NCI-H1694 (cell line): ENCODE measurements around the gene MARCHF10.
A peak's percentile ranks its signal among the peaks of the same experiment; 100 is the strongest.

Experiments
- DNase-seq: peaks from one replicate; lab custom pipeline; 2025; lab: John Stamatoyannopoulos, UW

The MARCHF10 gene

DNA sequence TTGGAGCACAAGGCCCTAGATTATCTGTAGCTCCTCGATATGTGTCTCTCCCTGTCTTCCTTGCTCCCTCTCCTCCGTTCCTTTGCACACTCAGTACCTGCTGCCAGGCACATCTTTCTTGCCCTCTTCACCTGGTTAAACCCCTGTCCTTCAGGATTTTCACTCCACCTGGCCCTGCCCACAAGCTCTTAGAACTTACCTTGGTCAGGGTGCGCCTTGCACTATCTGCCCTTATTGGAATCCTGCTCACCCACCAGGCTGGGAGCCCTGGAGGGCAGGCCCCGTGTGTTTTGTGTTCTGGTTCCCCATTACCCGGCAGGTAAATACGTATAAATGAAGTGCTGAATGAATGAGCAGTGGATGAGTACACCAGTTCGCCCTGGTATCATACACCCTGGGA is 54.6 kb downstream of the MARCHF10 start:
- DNase-seq: no peak

DNA sequence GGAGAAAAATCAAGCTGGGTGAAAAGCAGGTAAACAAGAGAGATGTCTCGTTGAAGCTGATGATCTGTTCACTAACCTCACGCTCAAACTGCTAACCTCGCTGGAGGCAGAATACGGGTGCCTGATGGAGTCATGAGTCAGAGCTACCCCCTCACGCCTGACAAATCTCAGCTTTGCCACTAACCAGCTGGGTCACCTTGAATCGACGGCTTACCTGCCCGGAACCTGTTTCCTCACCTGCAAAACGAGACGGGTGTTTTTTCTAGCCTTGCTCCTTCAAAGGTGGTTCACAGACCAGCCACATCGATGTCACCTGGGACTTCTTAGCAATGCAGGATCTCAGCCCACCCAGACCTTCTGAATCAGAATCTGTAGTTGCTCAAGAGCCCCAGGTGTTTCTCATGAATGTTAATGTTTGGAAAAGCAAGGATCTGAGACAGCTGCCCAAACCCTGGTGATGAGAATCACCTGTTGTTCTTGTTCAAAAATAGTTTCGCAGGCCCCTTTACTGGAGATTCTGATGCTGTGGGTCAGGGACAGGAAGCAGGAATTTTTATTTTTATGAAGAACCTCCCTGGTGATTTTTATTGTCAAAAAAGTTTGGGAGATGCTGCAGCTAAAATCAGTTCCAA is 56.9 kb downstream of the MARCHF10 start:
- DNase-seq: no peak

DNA sequence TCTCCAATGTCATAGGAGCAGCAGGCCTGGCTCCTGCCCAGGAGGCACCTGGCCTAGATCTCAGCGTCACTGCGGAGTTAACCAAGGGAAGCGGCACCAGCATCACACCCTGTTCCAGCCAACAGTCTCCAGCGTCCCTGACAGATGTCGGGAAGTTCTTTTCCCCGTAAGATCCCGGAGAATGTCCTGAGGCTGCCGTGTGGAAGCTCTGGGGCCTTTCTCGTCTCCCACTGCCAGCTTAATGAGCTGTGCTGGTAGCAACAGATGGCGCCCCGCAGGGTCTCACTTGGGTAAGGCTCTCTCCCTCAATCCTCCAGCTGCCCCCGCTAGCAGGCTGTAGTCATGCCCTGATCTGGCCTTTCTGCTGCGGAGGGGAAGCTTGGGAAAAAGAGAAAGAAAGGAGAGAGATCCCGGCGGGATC is 57.5 kb downstream of the MARCHF10 start:
- peak; percentile 98 for DNase-seq

DNA sequence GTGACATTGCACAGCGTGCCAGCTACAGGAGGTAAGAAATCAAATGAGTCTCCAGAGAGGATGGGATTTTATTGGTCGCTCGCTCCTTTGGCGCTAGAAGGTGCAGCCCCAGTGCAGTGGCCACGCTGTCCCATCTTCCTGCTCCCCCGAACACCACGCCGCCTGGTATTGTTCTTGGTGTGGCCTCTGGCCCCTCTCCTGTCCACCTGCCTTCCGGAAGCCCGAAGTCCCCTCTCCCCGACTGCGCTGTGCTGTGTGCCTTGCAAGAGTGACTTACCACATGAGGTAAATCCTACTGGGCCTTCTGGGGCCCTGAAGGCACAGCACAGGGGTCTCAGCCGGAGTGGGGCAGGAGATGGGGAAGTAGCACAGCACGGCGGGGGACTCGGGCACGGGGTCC is 58.2 kb downstream of the MARCHF10 start:
- DNase-seq: no peak

DNA sequence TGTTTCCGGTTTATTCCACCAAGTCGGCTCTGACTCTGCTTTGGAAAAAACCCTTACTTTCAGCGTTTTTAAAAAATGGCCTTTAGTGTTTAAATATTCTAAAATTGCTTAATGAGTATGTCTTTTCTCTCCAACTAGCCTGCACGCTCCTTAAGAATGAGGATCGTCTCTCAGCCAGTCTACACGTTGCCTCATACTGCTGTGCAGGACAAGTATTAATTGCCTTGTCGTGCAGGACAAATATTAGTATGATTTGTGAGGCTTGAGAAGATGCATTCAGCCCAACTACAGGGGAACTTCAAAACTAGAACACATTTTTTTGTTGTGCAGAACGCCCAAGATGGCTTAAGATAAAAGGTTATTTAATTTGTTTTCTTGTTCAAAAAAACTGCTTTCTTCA is 61.2 kb downstream of the MARCHF10 start:
- no peak for DNase-seq

DNA sequence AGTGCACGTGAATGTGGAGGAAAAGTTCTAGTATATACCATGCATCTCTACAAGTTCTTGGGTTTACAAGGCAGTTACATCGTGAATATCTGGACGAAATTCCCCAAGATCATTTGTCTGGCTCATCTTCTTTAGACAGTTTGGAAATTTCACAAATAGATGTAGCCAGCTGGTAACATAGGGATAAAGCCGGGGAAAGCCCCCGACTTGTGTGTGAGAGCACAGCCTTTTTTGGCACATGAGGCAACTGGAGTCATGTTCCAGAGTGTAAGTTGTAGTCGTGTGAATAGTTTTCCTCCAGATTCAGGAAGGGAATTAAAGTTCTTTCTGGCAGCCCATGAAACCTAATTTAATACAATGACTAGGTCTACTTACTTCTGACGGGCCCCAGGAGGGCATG is 62.3 kb downstream of the MARCHF10 start:
- no peak for DNase-seq

DNA sequence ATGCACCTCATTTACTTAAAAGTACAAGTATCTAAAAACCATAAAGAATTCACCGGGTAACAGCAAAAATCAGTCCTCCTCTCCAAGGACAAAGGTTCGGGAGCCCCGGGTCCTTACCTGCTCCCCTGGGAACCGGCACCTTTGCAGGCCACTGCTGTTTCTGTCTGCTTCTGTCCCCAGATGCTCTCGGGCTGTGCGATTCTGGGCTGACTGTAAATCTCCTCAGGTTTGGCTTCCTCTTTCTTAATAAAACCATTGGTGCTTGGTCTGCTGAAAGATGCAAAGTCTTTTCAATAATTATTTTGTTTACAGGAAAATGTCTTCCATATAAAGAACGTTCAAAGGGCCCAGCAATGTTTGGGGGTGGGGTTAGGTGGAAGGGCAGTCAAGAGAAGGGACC is 63.9 kb downstream of the MARCHF10 start:
- no peak for DNase-seq

DNA sequence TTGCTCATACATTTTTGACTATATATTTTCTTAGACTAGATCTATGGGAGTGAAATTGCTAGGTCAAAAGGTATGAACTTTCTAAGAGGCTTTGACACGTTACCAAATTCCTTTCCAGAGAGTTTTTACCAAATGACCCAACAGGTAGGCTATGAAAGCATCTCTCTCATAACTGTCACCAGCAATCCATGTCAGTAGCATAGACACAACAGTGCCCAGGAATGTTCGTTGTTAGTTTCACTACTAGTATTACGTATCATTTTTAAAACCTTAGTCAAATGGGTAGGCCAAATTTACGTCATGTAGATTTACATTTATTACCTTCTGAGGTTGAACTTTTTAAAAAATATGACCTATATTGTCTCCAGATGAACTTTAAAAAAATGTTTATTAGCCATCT is 66.8 kb downstream of the MARCHF10 start:
- DNase-seq: no peak

DNA sequence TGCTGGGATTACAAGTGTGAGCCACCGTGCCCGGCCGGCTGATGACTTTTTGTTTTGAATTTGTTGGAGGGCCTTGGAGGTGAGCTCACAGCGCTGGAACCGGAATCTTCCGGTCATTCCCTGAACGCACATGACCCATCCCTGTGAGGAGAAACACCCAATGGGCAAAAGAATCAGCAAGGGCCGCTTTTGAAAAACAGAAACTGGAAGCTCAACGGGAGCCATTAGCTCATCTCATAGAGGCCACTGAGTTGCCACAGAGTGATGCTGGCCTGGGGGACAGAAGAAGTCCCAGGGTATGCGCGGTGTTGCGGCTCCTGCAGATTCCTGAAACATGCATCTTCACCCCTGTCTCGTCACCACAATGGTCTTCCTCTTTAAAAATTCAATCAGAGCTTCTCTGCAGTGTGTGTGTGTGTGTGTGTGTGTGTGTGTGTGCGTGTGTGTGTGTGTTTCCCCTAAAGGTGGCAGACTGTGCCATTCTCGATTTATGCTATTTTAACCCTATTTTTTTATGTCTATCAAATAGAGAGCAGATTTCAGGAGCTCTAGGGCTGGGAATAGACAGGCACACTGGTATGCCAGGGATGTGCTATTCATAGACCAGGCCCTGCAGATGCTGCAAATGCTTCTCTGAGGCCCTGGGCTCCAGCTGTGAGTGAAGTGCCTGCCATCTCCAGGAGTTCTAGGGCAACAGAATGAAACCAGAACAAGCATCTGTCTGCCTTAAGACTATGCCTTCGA is 68.3 kb downstream of the MARCHF10 start:
- no peak for DNase-seq

DNA sequence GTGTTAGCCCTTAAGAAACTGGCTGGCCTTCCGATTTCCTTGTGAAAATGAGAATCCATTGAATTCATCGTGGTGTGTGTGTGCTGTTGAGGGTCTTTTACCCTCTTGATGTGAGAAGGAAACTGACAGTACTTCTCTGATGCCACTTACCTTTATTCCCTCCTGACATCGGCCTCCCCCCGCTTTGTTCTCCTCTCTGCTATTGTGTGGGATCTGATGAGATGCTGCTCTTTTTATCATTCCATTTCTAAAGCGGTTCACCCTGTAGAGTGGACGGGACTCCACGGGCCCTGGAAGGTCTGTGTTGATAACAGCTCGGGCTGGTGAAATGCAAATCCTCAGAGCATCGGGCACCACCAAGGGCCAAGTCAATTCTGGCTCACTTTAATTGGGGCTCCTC is 69.8 kb downstream of the MARCHF10 start:
- DNase-seq: no peak

DNA sequence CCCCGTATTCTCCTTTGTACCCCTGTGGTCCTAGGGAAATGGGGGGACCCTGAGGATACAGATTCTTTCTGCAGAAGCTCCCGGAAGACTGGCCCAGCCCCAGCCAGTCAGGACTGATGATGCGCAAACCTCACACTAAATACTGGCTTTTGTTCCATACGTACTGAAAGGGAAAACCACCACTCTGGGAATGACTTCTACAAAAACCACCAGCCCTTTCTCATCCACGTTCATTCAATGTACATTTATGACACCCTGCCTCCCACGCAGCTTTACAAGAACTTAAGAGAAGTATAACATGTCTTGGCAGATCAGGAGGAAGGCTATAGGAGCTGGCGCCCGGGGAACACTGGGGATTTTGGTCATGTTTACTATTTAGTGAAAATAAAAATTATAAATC is 70.6 kb downstream of the MARCHF10 start:
- no peak for DNase-seq

DNA sequence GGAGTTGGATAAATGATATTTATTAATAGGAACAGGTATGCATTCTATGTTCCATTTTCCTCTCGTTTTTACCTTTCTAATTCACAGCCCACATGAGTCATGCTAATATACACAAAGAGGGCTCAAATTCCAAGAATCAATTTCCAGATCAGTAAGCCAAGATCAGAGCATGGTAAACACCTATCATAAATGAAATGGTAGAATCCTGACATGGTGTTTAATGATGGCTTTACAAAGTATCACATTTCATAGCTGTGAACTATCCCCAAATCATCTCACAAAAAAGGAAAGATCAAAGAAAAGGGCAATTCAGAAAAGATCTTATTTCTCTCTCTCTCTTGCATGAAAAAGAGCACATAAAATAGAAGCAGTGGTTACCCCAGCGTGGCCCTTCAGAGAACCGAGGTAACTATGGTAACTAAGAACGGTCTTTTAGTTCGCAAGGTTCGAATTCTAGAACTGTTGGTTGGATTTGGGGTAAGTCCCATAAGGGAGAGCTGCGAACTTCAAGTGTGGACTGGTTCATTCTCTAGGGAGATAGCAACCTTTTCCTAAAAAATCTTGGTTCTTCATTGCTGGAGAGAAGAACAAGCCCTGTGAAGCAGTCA is 73.0 kb downstream of the MARCHF10 start:
- no peak for DNase-seq

DNA sequence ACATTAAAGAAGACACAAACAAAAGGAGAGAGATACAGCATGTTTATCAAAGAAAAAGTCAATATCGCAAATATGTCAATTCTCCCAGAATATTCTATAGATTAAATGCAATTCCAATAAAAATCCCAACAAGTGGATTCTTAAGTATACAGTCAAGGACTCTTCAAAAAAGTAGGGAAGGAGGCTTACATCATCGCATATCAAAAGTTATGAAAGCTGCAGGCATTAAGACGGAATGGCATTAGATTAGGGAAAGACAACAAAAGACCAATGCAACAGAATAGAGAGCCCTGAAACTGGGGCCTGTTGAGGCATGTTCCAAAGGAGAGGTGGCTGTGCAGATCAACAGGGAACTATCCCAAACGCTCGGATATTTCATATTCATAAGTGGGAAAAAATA is 76.0 kb downstream of the MARCHF10 start:
- no peak for DNase-seq

DNA sequence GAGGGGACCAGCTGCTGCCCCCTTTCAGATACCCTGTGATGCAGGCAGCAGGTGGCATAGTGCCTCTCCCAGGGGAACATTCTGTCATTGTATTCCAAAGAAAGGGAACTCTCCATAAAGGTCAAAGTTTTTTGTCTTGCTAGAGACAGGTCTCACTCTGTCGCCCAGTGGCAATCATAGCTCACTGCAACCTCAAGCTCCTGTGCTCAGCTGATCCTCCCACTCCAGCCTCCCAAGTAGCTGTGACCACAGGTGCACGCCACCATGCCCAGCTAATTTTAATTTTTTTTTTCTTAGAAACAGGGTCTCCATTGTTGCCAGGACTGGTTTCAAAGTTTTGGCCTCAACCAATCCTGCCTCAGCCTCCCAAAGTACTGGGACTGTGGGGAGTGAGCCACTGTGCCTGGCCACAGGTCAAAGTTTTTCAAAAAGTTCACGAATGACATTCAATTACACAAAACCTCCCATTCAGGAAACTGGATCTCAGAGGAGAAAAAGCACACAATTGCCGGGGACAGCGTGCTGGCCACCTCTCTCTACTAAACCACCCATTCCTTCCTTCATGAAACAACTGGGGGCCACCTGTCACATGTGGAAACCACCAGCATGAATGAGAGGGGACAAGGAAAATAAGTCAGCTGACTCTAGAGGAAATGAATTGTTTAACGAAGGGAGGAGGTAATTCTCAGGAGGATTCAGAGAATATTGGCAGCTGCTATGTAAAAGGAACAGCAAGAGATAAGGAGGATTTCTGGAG is 80.0 kb downstream of the MARCHF10 start:
- peak; percentile 42 for DNase-seq

DNA sequence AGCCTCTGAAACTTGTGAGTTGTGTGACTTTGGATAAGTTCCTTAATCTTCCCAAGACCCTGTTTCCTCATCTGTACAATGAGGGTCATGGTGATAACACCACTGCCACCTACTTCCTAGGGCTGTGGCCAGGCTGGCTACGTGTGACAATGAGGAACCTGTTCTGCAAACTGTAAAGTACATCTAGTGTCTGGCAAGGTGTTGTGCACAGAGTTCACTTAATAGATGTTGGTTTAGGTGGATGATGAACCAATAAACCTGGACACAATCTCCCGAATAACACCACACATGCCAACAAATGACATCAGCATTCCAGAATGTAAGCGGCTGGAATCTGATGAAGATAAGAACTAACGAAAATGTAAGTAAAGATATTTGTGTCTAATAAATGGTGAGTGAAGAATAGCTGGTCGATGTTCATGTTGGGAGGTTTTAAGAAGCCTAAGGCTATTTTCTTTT is 82.3 kb downstream of the MARCHF10 start:
- DNase-seq: no peak

DNA sequence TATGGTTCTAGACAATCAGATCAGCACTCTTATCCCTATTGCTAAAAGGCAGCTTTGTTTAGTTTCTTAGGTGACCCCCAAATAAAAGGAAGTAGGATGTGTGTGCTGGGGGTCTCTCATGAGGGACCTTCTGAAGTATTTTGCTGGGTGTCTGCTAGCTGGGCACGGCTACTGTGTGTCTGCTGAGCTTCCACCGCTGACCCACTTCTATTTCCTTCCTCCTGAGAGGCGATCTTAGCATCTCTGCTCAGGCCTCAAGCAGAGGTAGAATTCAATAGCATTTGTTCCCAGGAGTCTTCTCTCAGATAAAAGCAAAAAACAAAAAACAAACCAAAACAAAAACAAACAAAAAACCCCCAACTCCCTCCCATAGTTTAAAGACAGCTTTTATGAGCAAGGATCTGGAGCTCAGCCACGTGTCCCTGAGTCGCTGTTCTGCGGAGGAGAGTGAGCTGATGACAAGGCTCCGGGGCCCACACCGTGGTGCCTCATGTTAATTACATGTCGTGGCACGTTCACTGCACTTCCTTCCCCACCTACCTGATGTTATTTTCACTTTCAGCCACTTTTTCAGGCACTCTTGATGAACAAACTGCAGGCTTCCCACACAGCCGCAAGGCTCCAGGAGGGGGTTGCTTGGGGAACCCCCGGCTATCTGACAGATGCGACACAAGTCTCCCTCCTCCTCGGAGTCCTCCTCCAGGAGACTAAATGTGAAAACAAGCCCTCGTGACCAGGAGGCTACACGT is 83.5 kb downstream of the MARCHF10 start:
- peak; percentile 44 for DNase-seq

DNA sequence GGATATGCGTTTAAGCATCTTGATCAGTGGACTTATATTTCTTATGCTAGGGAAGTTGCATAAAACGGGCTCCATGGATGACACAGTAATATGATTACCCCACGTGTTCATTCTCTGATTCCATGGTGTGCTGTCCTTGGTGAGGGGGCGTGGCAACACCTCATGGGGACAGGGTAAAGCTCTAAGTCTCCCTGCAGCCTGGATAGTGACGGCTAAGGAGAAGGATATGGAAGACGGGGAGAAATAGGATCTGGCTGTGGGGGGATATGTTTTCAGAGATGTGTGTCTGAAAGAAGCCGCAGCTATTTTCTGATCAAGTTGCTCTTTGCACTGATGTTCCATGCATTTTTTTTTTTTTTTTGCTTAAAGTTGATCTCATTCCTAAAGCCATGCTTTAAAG is 84.3 kb downstream of the MARCHF10 start:
- no peak for DNase-seq

DNA sequence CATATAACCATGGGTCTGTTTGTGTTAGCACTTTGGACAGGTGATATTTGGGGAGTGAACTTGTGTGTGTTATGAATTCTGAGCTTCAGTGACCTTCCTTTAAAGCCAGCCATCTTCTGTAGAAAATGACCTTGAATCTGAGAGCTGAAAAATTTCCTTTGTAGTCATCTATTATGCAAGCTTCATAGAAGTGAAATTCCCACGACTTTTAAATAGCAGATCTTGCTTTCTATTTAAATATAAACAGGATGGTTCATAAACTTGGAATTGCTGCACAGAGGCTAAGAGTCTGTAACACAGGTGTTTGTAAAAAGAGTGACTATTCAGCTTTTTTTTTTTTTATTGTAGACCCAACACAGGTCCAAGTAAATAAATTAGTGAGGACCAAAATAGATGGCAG is 85.5 kb downstream of the MARCHF10 start:
- no peak for DNase-seq

DNA sequence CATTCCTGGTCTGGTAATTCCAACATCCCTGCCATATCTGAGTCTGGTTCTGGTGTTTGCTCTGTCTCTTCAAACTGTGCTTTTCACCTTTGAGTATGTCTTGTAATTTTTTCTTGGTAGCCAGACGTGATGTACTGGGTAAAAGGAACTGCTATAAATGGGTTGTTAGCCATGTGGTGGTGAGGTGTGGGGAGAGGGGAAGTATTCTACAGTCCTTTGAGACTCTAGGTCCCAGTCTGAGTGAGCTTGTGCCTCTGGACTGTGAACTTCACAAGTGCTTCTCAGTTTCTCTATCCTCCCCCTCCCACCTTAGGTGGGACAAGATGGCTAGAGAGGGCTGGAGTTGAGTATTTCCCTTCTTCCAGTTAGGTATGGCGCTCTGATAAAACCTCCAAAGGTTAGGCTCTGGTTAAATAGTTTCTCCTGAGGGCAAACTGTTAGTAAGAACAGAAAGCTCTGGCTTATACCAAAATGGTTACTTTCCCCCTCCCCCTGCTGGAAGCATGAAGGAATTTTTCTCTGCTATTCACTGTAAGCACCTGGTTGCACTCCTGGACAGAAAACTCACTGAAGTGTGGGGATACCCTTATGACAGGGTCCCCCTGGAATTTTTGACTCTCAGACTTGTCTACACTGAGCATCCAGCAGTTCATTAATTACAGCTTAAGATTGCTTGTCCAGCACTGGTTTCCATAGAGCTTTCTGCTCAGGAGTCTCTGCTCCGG is 87.8 kb downstream of the MARCHF10 start:
- no peak for DNase-seq

DNA sequence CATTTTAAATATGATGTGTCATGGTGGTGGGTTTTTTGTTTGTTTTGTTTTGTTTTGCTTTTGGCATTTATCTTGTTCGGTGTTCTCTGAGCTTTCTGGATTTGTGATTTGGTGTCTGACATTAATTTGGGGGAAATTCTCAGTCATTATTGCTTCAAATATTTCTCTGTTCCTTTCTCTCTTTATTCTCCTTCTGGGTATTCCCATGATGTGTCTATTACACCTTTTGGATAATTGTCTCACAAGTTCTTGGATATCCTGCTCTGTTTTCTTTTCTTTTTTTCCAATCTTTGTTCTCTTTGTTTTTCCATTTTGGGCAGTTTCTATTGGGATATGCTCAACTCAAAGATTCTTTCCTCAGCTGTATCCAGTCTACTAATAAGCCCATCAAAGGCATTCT is 88.5 kb downstream of the MARCHF10 start:
- DNase-seq: no peak

DNA sequence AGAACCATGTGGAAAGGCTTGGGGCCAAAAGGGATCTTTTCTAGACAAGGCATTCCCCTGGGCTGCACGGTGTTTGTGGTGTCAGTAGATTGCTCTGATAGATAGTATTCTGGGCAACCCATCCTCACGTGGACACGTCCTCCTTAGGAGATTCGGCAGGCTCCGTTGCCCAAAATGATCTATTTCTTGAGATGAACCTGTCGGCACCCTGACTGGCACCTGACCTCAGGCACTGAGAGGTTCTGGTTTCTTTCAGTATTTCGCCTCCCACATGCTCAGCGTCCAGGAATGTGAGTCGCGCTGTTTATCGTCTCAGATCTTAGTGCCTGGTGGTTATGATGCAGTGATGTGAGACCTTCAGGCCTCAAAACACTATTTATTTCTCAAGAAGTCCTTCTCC is 89.7 kb downstream of the MARCHF10 start:
- no peak for DNase-seq
